Upper lobe of left lung (tissue), 4 donors: ENCODE data around the gene ENGASE.

Experiments
- EP300 ChIP-seq, 4 donors: sonication (generic); formaldehyde crosslinking; IDR thresholded peaks; one replicate each; pipeline ENCODE4 v1.5.1; 2017; ENCODE audit warnings: antibody characterized with exemption in 4 of 4, control low read depth in 2 of 4
- POLR2A ChIP-seq, 4 donors: fragments of 450-650 bp; IDR thresholded peaks; one replicate each; pipeline ENCODE4 v1.5.1; 2016 to 2017; ENCODE audit warnings: antibody characterized with exemption in 4 of 4, mild to moderate bottlenecking in 2 of 4
- POLR2AphosphoS5 ChIP-seq, 2 donors: sonication (generic); formaldehyde crosslinking; IDR thresholded peaks; one replicate each; pipeline ENCODE4 v1.5.1; 2017; ENCODE audit warnings: antibody characterized with exemption in 2 of 2
- TF ChIP-seq, protein P1 (sequence below), 6 experiments: fragments of 450-650 bp in 4 of 6; fragments of 200-600 bp in 2 of 6; sonication (generic) in 2 of 6; IDR thresholded peaks; one replicate each; pipeline ENCODE4 v1.5.1; 2016 to 2019; ENCODE audit warnings: antibody characterized with exemption in 6 of 6

DNA sequence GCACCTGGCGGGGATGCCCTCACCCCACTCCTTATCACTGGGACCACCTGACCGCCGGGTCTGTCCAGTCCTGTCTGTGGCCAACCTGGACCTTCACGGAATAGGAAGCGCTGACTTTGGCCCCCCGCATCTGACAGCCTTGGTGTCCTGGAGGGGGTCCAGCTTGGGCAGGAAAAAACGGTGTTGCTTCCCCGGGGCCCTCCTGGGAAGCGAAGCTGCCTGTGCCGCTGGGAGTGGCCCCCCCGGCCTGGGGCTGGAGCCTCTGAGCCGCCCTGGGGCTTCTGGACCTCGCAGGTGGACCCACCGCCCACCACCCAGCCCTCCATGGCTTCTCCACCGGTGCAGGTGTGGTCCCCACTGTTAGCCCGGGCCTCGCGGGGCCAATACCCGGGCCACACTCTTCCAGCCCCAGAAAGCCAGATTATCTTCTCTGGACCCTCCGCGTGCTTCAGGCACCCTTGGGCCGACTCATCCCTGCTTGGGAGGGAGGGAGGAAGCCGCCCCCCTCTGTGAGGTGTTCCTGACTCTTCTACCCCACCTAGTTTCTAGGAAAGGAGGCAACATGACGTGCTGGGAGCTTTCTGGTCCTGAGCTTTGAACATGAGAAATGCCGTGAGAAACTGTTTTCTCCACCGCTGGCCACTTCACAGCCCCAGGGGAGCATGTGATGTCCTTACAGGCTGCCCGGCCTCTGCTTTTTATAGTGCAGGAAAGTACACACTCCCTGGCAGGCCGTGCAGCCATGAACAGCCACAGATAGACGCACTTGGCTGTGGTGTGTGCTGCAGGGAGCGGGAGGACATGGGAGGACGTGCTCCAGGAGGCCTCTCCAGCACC, 49.5 kb upstream of the ENGASE start:
- TF ChIP-seq, protein P1, sequence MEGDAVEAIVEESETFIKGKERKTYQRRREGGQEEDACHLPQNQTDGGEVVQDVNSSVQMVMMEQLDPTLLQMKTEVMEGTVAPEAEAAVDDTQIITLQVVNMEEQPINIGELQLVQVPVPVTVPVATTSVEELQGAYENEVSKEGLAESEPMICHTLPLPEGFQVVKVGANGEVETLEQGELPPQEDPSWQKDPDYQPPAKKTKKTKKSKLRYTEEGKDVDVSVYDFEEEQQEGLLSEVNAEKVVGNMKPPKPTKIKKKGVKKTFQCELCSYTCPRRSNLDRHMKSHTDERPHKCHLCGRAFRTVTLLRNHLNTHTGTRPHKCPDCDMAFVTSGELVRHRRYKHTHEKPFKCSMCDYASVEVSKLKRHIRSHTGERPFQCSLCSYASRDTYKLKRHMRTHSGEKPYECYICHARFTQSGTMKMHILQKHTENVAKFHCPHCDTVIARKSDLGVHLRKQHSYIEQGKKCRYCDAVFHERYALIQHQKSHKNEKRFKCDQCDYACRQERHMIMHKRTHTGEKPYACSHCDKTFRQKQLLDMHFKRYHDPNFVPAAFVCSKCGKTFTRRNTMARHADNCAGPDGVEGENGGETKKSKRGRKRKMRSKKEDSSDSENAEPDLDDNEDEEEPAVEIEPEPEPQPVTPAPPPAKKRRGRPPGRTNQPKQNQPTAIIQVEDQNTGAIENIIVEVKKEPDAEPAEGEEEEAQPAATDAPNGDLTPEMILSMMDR (IDR thresholded peaks at IDR 0.05) = no peak
- peak in 1 of 4 donors; percentile 30 for TF ChIP-seq EP300 (IDR thresholded peaks at IDR 0.05)
- TF ChIP-seq POLR2A (IDR thresholded peaks at IDR 0.05) = no peak
- peak in 1 of 2 donors; percentile 24 for TF ChIP-seq POLR2AphosphoS5 (IDR thresholded peaks at IDR 0.05)
